HG03095 (cell line): Measurements from ENCODE around the gene MTERF1.
"Not testable (repeated sequence)": the region's sequence is repeated elsewhere in the genome, so short reads cannot be mapped to it uniquely, and the experiment has no call there.

Experiments used
- ATAC-seq: cut with Tn5 transposase; IDR thresholded peaks from one replicate; pipeline ENCODE4 v1.9.1; 2021; ENCODE audit warnings: moderate library complexity; ENCODE audit not compliant: unreplicated experiment

MTERF1 gene, protein sequence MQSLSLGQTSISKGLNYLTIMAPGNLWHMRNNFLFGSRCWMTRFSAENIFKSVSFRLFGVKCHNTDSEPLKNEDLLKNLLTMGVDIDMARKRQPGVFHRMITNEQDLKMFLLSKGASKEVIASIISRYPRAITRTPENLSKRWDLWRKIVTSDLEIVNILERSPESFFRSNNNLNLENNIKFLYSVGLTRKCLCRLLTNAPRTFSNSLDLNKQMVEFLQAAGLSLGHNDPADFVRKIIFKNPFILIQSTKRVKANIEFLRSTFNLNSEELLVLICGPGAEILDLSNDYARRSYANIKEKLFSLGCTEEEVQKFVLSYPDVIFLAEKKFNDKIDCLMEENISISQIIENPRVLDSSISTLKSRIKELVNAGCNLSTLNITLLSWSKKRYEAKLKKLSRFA

DNA sequence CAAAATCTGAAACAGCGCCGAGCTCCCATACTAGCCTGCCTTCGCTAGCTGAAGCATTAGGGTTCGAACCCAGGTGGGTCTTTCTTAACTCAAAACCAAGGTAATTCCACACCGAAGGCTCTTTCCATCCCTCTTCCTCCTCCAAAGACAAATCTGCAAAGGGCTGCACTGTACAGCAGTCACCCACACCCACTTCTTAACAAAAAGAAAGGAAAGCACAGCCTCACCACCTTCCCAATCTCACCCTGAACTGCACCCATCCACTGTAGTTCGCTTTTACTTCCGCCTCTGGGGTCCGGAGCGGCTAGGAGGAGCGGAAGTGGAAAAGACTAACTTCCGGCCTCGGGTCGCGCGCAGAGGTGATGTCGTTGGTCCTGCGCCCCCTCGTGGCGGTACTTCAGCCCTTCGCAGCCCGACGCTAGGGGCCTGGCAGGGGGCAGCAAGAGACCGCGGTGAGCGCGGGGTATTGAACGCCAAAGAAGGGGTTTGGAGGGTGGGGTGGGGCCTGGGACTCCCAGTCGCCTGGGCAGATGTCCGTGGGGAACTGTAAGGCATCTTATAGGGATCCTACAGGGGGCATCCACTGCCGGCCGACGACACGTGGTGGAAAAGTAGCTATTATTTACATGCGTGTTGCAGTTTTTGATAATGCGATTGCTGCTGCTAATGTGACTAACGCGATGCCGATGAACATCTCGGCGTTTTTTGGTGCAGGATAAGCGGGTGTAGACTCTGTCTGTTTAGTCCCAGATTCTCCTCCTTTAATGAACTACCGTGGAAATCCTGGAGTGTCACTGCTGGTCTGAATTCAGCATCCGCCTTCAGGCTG lies at the start of gene MTERF1:
MTERF1 (minus strand) TSS at position 290 of the 829 bp plus-strand sequence. CDS start 619 bp downstream, outside the sequence.
- peak; percentile 98 for ATAC-seq

DNA sequence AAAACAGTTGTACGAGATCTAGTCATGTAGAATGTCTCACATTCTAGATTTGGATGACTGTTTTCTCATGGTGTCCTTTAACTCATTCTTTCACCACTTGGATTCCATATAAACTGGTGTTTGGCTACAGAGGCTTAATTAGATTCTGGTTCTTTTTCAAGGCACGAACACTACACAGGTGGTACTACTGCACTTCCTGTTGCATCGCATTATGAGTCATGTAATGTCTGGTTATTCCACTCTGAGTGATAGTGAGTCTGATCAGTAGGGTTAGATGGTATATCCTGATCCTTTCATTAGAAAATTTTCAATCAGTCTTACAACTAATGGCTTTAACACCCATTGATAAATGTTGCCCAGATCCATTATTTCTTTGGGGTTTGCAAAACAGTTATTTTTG lies 49.0 kb upstream of the MTERF1 start:
- peak; percentile 59 for ATAC-seq

DNA sequence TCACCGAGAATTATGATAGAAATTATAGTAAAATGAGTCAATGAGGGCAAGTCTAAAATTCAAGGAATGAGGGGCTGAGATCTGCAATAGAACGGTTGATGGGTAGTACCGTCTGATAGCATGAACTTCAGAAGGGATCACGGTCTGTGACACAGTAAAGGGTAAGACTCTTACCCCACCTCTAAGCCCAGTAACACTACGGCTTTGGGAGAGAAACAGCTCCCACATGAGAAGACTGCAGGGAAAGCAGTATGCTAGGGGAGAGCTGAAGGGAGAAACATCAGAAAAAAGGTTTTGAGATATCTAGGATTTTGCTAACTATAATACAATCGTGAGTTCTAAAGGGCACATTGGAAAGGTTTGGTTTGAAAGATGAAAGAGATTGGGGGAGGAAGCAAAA lies 47.4 kb upstream of the MTERF1 start:
- no peak for ATAC-seq

DNA sequence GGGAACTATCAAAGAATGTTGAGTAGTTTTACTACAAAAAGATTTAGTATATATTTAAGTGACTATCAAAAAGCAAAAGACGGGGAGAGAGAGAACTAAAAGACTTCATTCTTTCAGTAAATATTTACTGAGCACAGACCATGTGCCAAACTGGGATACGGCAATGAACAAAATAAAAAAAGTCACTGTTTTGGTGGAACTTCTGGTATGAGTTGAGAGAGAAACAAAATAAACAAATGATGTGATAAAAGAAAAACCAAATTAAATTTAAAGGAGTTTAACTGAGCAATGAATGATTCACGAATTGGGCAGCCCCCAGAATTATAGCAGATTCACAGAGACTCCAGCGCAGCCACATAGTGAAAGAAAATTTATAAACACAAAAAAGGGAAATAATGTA lies 42.4 kb upstream of the MTERF1 start:
- no peak for ATAC-seq

DNA sequence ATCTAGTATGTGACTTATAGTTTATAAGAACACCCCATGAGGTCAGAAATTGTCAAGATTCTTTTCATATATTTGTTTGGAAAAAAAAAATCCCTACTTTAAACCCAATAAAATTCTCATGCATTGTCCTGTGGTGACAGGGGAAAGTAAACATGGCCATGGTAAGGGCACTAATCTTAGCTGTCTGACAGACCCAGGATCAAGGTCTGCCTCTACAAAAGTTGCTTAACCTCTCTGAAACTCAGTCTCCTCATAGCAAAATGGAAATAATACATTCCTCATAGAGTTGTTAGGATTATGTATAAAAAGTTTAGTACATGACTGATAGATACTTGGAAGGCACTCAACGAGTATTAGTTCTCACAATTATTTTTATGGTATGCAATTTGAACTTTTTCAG lies 37.9 kb upstream of the MTERF1 start:
- no peak for ATAC-seq

DNA sequence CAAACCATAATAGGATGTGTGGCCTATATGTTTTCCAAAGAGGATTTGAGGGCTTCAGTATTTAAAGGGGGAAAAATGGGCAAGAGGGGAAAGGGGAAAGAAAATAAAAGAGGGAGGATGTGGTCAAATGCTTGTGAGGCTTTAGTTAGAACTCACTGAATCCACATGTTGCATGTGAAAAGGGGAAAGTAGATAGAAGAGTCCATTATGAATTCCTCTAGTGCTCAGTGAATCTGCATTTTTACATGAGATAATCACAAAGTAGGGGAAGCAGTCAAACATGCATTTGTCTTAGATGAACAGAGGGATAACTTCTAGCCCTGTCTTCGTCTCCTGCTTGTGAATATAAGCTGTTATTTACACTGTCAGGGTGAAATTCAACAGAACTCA lies 35.5 kb upstream of the MTERF1 start:
- no peak for ATAC-seq

DNA sequence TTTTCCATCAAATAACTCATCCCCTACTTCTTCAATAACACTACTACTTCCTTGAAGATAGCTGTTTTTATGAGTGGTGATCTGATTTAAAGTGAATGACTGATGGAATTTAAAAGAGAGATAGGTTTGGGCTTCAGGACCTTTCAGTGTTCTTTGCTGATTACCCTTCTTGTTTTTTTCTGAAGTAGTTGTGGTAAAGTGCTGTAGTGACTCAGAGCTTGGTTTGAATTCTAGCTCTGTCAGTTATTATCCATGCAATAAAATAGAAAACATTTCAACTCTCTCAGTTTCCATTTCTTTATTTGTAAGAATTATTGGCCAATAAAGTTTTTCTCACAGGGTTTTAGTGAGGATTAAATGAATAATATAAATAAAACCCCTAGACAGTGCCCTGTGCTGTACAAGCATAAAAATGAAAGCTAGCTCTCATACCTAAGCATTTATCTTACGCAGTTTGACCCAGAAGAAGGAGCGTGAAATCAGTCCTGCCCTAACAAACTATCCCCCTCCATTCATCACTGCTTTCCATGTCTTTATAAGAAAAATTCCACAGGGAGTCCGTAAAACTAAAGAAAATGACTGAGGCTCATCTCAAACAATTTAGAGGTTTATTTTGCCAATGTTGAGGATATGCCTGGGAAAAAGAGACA lies 35.0 kb upstream of the MTERF1 start:
- no peak for ATAC-seq

DNA sequence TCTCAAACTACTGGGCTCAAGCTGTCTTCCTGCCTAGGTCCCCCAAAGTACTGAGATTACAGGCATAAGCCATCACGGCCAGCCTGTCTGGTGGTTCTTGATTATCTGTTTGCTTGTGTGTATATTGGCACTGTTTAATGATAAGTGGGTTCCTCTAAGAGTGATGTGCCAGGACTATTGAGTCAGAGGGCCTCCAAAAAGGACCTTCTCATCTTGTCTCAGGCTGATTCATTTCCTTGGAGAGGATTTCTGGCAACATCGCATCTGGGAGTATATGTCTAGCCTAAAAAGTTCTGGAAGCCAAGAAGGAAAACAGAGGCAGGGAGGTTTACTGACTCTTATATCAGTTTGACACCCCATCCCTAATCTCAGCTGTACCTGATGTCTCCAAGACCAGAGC lies 33.1 kb upstream of the MTERF1 start:
- no peak for ATAC-seq

DNA sequence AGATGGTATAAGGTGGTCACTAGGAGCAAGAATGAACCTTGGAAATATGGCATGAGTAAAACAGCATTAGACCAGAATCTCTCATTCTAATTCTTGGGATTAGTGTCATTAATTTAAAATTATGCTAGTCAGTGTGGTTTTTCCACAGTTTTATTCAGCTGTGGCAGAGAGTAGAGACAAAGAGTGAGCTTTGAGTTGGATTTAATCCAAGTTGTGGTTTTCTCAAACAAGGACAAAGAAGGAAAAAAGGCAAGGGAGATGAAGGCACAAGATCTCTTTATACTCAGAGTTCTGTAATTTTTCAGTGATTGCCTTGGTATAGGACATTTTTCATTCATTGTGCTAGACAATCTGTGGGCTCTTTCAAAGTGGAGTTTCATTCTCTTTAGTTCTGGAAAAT lies 32.0 kb upstream of the MTERF1 start:
- no peak for ATAC-seq

DNA sequence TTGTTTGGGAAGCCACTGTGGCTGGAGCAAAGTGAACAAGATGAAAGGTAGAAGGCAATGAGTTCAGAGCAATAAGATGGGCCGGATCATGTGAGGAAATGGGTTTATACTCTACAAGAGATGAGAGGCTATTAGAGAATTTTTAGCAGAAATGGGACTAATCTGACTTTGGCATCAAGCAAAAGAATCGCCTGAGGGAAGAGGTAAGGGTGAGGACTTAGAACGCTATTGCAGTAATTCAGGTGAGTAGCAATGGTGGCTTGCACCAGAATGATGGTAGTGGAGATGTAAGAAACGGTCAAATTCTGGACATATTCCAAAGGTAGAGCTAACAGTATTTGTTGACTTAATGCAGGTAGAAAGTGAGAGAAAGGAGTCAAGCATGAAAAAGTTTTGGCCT lies 30.6 kb upstream of the MTERF1 start:
- ATAC-seq = no peak

DNA sequence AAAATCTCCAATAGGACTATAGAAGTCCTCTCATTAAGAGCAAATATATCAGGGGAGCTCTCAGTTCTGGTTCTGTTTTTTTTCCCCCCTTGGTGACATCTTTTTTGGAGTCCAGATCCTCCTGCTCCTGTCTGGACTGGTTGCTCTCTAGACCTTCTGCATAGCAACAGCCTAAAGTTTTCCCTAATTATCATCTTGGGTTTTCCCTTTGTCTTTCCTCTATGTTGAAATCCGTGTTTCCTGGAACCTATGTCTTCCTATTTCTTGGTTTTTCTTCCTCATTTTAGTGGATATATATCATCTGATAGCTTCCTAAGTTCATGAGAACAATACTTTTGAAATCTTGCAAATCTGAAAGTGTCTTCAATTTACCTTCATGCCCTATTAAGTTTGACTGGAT lies 29.7 kb upstream of the MTERF1 start:
- ATAC-seq = no peak

DNA sequence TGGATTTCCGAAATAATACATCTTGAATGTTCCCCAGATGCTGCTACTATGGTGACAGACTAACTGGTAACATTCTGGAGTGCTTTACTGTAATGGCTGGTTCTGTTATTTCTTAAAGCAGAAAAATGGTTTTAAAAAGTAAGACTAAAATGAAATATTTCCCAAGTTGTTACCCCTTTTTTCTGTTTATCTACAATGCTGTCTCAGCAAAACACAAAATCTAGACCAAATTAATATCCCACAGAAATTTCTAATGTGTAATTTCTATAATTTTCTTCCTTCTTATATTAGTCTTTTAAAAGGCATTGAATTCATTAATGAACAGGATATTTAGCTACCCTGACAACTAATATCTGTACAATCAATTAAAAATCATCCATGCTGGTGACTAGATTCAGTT lies 19.1 kb upstream of the MTERF1 start:
- no peak for ATAC-seq

DNA sequence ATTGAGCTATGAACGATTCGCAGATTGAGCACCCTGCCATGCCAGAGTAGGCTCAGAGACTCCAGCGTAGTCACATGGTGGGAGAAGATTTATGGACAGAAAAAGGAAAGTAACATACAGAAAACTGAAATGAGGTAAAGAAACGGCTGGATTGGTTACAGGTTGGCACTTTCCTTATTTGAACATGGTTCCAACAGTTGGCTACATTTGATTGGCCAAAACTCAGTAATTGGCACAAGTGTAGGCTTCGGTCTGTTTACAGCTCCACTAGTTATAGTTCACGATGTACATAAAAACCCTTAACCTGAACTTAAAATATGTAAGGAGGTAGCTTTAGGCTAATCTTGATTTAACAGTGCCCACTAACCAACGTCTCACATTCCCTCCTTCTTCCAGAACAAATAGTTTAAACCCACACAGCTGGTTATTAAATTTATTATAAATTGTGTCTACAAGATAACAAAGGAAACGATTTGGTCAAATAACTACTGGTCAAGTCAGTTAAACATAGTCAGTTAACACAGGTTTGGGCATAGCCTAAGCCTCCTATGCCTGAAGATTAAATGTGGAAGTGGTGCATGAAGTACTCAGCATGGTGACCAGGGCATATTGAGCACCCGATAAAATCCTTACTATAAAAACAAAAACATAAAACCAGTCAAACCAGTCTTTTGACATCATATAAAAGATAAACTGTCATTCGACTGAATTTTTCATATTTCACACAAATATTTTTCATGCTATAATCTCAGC lies 17.9 kb upstream of the MTERF1 start:
- ATAC-seq = no peak

DNA sequence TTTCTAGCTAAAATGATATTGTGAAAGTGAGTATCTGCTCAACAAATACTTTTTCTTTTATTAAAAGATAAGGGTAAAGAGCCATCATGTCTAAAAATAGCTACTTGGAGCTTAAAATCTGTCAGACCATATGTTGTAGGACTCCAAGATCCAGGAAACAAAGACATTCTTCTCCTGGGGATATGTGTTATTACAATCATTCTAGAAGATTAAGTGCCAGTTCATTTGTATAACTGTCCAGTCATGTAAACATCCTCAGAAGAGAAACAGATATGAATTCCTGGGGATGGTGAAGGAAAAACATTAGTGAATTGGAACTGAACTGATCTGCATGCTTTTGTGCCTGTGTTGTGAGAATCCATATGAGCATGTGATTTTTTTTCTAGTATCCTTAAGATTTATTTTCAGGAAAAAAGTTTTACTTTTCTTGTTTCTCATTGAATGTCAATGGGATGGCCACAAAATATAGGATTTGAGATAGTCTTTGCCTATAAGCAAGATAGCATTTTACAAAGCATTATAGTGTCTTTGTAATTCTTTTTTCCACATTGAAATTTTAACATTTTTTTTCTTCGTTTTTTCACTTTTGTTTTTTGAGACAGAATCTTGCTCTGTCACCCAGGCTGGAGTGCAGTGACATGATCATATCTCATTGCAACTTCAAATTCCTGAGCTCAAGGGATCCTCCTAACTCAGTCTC lies 14.4 kb upstream of the MTERF1 start:
- ATAC-seq = no peak

DNA sequence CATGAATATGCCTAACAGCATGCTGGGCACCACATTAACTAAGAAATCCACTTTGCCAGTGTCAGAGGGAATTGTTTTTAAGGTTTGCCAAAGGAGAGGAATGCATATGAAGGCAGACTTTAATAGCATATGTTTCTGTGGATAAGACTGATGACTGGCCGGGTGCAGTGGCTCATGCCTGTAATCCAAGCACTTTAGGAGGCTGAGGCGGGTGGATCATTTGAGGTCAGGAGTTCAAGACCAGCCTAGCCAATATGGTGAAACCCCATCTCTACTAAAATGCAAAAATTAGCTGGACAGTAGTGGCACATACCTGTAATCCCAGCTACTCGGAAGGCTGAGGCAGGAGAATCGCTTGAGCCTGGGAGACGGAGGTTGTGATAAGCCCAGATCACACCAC lies 13.2 kb upstream of the MTERF1 start:
- ATAC-seq = not testable (repeated sequence)

DNA sequence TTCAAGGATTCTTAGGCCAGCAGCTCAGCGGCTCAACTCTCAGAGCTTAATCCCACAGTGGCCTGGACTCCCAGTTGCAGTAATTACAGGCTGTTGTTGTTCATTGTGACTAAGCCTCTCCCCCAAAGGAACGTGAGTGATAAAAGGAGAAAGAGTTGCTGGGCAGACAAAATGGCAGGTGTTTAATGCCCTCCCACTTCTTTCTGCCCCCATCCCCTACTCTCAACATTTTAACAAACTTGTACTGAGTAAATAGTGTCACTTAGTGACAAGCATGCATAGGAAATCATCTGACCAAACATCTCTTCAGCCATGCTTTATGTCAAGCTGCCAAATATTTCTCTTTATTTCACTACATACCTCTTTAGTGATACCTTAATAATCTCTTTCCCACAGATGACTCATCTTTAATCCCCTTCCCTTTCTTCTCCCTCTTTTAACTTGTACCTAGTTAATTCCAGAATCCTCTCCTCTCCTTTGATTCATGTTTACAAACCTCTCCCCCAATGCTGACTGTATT lies 12.4 kb upstream of the MTERF1 start:
- no peak for ATAC-seq

DNA sequence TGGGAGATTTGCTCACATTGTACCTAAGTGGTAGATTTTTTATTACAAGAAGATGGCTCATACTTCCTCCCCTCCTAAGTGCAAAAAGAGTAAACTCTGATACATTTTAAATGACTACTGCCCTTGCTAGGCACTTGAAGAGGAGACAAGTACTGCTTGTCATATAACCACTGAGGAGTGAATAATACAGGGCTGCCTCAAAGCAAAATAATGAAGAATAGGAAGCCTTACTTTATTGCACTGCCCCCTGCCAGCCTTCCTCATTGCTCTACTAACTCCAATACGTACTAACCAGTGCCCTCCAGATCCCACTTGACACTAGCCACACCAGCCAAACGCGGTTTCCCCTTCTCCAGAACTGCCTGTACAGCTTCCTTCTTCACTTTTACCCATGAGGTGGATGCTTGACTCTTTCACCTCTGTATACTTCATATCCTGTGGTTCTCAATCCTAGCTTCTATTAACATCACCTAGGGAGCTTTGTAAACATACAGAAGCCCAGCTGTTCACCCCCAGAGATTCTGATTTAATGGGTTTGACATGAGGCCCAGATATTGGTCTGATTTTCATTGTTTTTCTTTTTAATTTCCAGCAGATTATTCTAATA lies 11.7 kb upstream of the MTERF1 start:
- ATAC-seq = no peak

DNA sequence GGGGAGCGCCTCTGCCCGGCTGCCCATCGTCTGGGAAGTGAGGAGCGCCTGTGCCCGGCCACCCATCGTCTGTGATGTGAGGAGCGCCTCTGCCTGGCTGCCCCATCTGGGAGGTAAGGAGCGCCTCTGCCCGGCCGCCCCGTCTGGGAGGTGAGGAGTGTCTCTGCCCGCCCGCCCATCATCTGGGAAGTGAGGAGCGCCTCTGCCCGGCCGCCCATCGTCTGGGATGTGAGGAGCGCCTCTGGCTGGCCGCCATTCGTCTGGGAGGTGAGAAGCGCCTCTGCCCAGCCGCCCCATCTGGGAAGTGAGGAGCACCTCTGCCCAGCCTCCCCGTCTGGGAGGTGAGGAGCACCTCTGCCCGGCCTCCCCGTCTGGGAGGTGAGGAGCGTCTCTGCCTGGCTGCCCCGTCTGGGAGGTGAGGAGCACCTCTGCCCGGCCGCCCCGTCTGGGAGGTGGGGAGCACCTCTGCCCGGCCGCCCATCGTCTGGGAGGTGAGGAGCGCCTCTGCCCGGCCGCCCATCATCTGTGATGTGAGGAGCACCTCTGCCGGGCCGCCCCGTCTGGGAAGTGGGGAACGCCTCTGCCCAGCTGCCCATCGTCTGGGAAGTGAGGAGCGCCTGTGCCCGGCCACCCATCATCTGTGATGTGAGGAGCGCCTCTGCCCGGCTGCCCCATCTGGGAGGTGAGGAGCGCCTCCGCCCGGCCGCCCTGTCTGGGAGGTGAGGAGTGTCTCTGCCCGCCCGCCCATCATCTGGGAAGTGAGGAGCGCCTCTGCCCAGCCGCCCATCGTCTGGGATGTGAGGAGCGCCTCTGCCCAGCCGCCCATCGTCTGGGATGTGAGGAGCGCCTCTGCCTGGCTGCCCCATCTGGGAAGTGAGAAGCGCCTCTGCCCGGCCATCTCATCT lies 8.0 kb upstream of the MTERF1 start:
- not testable (repeated sequence) for ATAC-seq
